Hematopoietic multipotent progenitor cell treated with erythropoietin and hydrocortisone succinate and interleukin-3 and kit ligand, for 8 days (in vitro differentiated cells): ENCODE results near the gene ADAM19.

Experiments
- DNase-seq: peaks from one replicate; pipeline ENCODE4 v3.0.0-alpha.2; 2015

The ADAM19 gene, protein sequence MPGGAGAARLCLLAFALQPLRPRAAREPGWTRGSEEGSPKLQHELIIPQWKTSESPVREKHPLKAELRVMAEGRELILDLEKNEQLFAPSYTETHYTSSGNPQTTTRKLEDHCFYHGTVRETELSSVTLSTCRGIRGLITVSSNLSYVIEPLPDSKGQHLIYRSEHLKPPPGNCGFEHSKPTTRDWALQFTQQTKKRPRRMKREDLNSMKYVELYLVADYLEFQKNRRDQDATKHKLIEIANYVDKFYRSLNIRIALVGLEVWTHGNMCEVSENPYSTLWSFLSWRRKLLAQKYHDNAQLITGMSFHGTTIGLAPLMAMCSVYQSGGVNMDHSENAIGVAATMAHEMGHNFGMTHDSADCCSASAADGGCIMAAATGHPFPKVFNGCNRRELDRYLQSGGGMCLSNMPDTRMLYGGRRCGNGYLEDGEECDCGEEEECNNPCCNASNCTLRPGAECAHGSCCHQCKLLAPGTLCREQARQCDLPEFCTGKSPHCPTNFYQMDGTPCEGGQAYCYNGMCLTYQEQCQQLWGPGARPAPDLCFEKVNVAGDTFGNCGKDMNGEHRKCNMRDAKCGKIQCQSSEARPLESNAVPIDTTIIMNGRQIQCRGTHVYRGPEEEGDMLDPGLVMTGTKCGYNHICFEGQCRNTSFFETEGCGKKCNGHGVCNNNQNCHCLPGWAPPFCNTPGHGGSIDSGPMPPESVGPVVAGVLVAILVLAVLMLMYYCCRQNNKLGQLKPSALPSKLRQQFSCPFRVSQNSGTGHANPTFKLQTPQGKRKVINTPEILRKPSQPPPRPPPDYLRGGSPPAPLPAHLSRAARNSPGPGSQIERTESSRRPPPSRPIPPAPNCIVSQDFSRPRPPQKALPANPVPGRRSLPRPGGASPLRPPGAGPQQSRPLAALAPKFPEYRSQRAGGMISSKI

DNA sequence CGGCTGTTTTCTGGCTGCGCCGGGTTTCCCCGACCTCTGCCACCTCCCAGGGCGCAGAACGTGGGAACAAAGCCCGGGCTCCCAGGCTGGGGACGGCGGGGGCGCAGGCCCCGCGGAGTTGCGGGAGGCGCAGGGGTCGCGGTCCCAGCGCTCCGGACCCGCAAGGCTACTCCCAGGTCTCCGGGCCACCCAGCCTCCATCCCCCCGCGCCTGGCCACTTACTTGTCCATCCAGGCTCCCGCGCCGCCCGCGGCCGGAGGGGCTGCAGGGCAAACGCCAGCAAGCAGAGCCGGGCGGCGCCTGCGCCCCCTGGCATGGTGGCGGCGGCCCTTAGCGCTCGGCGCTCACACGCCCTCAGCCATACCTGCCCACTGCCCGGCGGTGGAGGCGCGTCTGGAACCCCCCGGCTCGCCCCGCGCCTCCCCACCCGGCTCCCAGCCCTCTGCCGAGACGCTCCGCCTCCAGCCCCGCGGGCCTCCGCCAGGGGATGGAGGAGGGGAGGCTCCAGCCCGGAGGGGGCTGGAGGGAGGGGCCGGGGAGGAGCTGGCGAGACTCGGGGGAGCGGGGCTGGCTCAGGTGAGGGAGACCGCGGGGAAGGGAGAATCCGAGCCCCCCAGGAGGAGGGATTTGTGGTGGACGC, at the start of gene ADAM19:
TSS of gene ADAM19 (minus strand) at position 395 of the 640 bp plus-strand sequence. CDS start at position 316, 79 bp downstream.
- DNase-seq, result no peak

DNA sequence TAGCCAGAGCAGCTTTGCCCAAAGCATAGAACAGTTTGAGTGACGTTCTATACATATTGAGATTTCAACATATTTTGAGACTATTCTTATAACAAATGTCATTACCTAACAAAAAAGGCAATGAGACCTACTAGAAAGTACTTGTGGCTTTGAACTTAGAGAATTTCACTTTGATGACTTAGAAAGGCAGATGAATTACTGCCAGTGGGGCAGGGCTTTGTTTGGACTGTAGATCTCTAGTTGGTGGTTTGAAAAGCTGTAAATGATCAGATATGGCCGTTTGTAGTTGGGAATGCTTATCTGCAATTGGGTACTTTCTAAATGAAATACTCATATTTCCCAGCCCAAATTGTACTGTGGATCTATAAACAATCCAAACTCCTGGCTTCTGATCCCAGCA, 48.6 kb upstream of the ADAM19 start:
- no peak for DNase-seq

DNA sequence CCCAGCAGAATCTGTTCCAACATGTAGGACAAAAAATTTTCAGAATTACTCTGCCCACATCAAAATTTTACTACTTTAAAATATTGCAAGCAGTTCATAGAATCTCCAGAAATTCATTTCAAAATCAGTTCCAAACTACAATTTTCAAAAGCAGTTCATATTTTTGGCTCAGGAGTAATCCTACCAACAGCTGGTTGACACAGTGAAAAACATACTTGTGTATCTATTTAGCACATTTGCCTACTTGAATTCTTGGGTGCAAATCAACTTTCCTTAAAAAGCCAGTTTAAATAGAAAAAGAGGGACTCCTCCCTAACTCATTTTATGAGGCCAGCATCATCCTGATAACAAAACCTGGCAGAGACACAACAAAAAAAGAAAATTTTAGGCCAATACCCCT, 45.2 kb upstream of the ADAM19 start:
- DNase-seq, result no peak

DNA sequence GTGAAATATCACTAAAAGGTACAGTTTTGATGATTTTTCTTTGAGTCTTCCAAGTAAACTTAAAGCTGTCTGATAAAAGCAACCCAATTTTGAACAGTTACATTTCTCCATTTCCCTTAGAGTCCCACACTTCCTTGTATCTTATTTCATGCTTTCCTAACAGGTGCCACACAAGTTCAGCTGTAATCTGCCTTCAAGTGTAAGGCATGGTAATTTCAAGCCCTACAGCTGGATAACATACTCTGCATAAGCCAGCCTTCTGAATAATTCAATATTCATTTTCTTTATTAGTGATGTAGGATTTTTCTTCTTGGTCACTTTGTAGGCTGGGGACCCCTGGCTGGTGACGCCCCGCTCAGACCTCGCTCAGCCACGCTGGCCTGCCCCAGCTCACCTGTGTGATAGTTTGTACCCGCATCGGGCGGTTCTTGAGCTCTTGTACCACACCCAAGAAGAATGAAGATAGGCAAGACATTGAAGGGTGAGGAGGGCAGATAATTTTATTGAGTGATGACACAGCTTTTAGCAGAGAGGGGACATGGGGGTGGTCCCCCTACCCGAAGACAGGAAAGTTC, 42.7 kb upstream of the ADAM19 start:
- DNase-seq, result no peak

DNA sequence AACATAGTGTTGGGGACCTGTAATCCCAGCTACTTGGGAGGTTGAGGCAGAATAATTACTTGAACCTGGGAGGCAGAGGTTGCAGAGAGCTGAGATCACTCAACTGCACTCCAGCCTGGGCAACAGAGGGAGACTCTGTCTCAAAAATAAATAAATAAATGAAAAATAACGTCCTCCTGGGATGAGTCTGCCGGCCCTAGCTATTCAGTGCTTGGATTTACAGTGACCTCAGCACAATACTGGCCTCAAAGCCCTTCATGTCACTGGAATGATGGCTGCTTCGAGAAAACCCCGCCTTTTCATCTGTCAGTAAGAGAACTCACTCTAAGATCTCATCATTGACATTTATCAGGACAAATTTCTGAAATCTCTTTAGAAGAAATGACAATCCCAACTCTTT, 41.2 kb upstream of the ADAM19 start:
- no peak for DNase-seq

DNA sequence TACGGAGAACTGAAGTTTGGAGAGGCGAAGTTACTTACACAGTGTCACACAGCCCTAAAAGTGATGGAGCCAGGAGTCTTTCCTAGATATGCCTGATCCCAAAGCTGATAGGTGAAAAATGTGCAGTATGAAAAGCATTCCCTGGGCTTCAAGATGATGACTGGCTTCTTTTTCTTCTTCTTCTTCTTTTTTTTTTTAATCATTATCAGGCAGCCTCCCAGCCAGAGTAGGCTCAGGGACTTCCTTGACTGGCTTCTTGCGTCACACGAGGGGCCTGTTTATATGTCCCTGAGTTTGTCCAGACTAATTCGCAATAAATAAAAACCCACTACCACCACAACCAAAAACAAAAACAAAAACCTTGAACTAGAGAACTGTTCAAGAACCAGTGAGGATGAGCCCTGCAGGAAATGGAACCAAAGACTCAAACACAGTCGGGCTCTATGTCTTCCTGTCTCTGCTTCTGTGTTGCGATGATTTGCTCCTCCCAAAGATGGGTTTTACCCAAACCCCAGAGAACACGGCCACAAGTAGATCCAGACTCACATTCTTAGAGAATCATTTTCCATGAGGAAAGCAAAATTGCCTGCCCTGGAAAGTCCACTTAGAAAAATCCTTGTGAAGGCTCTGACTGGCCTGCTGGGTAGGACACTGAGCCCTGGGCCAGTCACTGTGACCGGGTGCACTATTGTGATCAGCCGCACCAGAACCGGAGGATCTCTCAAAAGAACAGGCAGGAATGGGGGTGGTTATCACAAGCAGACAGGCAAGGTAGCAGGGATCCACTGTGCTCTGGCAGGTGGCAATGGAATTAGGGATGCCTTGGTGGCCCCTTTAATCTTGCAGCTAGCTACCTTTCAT, 38.0 kb upstream of the ADAM19 start:
- no peak for DNase-seq

DNA sequence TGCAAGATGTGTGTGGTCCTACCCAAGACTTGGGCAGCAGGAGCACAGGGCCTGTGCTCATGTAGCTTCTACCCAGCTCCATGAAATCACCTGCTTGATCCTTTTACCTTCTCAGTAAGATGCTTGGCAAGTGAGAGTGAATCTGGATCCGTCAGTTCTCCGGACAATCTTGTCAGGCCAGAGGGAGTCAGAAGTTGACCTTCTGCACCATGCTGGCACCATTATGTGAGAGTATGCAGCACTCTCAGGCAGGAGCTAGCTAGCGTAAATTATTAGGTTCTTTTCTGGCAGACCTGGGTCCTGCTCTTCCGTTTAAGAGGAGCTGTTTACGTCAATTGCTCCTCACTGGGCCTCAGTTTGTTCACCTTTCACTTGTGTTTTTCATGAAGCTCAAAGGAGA, 37.0 kb upstream of the ADAM19 start:
- DNase-seq, result no peak

DNA sequence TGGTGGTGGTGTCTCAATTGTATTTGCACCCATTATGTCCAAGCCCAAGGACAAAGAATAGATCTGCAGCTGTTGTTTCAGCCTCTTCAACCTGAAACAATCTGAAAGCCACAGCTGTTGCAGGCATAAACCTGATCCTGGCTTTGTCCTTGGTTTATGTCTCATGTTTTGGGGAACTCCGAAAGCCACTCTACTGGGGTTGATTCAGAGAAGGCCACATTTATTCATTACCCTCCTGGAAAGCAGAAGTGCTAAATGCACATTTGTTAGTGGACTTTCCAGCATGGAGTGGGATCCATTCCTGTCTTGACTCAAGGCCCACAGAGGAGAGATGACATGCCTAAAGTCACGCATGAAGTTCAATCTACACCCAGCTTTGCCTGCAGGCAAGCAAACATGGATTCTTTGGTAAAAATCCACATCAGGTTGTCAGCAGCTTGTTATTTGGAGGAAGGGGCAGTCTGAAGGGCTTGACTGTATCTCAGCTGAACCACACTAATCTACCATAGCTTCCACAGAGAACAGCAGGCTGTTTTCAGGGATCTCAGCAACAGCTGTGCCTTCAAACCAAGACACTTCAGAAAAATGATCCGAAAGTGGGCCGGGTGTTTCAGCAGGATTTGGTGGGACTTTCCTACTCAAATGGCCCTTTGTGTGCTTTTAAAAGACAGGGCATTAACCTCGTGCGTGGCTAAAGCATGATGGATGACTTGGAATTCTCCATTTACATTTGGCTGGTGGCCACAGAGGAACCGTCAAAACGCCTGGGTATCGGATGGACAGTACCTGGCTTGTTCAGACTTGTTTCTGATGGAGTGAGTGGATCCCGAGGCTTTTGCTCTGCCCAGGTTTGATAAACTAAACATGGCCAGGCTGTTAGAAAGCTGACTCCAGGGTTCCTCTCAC, 36.2 kb upstream of the ADAM19 start:
- no peak for DNase-seq

DNA sequence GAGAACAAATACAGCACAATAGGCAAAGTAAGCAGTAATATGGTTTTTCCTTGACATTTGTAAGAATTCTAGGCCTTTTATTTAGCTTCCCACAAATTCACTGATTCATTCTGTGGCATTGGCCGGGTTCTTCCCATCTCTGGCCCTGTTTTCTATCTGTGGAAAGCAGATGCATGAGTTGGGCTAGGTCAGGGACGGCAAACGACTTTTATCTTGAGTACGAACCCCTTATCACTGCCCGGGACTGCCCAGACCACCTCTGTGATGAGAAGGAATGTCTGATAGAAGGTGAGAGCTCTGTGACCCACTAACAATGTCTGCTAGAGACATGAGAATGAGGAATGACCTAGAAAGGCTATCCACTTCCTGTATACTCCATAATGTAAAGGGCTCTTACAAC, 35.4 kb upstream of the ADAM19 start:
- peak; percentile 83 for DNase-seq

DNA sequence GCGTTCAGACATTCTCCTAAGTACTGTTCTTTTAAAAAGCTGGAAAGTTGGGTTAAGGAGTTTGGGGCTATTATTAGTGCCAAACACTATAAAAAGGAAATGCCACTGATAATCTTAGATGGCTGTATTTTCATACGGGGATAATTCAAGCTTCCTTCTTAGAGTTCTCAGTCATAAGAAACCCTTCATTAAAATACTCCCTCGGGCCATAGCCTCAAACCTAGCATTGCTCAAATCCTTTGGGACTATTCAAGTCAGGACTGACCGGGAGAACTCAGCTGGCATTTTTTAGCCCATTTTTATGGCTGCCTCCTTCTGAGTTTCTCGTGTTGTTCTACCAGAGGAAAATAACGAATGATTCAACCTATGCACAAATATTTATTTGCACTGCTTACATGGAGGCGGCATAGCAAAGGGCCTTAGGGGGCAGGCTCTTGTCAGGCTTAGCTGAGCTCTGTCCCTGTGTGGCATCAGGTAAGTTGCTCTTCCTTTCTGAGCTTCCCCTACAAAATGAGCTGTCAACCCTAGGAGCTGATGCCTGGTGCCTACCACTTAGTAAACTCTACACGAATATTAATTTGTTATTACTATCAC, 33.5 kb upstream of the ADAM19 start:
- DNase-seq, result no peak

DNA sequence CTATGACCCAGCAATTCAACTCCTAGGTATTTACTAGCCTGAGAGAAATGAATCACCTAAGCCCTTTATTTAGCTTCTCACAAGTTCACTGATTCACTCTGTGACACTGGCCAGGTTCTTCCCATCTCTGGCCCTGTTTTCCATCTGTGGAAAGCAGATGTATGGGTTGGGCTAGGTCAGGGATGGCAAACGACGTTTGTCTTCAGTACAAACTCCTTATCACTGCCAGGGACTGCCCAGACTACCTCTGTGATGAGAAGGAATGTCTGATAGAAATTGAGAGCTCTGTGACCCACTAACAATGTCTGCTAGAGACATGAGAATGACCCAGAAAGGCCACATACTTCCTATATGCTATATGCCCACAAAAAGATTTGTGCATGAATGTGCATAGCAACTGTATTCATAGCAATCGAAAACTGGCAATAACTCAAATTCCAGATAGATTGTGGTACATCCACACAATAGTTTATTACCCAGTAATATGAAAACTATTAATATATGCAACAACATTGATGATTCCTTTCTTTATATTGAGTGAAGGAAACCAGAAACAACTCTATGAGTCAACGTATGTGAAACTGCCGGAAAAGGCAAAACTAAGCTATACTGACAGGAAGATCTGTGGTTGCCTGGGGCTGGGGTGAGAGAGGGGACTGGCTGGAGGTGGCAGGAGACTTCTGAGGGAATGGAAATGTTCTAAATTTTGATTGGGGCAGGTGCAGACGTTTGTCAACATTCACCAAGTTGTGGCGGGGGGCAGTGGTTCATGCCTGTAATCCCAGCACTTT, 32.0 kb upstream of the ADAM19 start:
- DNase-seq, result peak; percentile 75

DNA sequence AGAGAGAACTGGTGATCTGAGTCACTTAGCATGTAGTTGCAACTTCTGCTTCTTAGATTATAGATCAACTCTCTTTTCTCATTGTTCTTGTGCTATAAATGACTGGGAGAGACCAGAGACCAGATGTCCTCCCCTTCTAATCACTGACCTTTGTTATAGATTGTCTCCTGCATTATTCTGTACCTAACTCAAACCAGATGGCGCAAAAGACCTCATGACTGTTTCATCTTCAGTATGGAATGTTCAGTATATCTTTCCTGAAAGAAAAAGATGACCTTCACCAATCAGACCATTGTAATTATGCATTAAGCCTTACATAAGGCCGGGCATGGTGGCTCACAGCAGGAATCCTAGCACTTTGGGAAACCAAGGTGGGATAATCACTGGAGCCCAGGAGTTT, 30.5 kb upstream of the ADAM19 start:
- no peak for DNase-seq

DNA sequence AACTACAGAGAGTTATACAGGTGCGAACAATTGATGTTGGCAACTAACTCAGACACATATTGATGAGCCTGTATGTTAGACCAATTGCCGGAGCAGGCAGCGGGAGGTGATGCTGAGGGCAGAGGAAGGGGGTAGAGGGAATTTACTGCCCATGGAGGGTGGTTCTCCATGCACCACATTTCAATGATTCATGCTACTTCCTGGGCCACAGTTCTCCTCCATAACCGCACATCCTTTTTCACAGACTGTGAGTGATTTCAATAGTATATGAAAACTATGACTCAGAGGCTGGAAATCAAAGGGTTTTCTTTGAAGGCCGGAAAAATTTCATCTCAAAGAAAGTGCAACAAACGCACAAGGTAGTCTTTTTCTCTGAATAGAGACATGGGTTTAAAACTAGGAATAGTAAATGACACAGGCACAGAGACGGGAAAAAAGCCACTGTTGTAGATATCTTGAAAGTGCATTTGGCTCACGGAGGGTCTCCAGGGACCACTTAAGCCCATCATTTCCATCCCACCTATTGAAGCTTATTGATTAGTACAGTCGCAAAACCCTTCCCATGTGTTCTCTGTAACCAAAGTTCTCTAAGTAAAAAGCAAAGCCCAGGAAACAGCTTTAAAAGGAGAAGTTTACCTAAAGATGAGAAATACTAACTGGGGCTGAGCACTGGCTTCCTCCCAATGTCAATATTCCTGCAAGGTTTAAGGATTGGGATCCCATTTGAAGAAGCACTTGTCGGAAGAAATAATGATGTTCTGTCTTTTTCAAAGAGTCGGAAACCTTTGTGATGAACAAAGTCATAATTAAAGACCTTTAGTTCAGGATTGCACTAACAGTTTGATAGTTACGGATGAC, 28.0 kb upstream of the ADAM19 start:
- DNase-seq, result no peak

DNA sequence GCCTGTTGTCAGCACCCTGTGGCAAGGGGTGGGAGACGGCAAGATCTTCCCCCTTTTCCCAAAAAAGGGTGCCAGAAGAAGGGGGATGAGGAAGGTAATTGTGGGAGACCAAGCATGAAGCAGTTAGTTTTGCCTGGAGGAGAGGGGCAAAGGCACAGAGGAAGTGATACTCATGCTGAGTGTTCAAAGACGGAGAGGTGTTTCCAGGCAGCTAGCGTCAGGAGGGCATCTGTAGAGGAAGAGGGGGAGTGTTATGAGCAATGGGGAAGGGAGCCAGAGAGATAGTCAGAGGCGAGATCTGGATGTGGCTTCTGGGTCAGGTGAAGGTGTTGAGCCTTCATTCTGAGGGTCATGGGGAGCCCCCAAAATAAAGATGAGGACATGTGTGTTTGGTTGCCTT, 26.9 kb upstream of the ADAM19 start:
- DNase-seq, result no peak

DNA sequence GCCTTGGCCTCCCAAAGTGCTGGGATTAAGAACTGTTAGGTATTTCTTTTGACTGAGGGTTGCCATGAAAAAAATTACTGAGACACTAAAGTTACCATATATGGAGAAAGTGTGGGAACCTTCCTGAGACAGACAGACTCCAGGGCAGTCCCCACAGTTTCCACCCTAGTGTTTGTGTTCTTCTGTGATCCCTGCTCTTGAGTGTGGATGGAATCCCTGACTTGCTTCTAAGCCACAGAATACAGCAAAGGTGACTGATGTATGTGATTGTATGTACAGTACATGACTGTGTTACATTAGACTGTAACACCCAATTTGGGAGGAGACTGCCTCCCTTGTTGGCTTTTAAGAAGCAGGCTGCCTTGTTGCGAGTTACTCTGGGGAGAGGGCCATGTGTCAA, 24.7 kb upstream of the ADAM19 start:
- DNase-seq, result no peak

DNA sequence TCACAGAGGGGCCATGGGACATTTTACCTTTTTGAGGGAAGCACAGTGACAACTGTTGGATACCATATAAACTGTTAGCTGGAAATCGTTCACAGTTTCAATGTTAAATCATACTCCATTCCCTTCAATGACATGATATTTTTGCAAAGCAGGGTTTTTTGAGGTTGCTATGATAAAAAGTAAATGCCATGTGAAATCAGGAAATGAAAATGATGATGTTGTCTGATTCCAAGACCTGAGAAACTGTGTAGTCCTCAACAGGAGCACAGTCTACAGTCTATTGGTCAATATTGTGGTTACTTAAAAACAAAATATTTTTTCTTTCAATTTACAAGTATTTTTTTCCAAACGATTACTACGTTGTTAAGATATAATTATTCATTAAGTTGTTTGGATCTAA, 24.0 kb upstream of the ADAM19 start:
- no peak for DNase-seq

DNA sequence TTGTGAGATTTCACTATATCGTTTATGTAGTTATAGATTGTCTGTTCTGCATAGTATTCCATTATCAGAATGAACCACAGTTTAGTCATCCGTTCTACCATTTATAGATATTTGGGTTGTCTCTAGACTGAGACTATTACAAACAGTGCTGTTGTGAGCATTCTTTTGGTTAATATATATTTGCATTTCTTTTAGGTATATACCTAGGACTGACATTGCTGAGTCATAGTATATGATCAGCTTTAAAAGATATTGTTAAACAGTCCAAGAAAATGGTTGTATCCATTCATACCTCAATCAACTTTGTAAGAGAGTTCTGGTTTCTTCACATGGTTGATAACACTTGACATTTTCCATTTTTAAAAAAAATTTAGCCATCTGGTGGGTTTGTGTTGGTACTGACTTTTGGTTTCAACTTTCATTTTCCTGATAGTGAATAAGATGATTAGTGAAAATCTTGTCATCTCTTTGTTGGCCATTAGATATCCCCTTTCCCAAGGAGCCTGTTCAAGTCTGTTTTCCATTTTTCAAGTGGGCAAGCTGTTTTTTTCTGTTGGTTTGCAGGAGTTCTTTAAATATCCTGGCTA, 22.9 kb upstream of the ADAM19 start:
- DNase-seq, result no peak

DNA sequence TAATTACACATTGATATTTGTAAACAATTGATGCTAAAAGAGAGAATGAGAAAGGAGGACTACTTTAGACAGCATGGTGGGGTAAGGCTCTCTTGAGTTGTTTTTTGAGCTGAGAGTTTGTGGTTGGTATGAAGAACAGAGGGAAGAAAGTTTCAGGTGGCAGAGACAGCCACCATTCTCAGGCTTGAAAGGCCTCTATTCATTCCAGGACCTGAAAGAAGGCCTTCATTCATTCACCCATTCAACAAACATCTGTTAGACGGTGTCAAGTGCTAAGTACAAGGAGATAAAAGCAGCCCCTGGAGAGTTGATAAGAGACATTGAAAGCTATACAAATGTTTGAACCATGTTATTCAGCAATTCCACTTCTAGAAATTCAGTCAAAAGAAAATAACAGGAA, 21.7 kb upstream of the ADAM19 start:
- DNase-seq, result no peak
